ENCODE measurements around the gene CNIH2. TPM values are rescaled to one million over a fixed set of nuclear protein-coding genes. Genes with fewer than 3 reads are reported as not detected.

Gene CNIH2
- total RNA-seq, 2 donors from 2014 or later = 3.6 TPM; not detected in 1

- Histone ChIP-seq H3K27me3 (replicated peaks; ENCODE audit: insufficient read depth) (no peaks in the 10 kb centered on the region), H3K27ac (no peak overlapping the region), H3K4me1 (replicated peaks) (peaks cover 10% of the 10 kb centered on the region), H3K4me3 (no peak overlapping the region), H3K9me3 (no peaks in the 10 kb centered on the region), H3K36me3 (peaks cover 0 to 7% of the 10 kb centered on the region in 2 donors)
- 74% methylated on average over 4 of the region's 12 CpGs for WGBS
- intact Hi-C loops (cut with DNase I) = loop anchor here (10.0 kb wide), 1 partner anchor 348 kb away; the partner anchor contains the start of genes C11orf68 and DRAP1
- TF ChIP-seq POLR2AphosphoS5 (IDR thresholded peaks at IDR 0.05) = no peak
- TF ChIP-seq POLR2A (IDR thresholded peaks at IDR 0.05) = no peak
- TF ChIP-seq, protein P1, sequence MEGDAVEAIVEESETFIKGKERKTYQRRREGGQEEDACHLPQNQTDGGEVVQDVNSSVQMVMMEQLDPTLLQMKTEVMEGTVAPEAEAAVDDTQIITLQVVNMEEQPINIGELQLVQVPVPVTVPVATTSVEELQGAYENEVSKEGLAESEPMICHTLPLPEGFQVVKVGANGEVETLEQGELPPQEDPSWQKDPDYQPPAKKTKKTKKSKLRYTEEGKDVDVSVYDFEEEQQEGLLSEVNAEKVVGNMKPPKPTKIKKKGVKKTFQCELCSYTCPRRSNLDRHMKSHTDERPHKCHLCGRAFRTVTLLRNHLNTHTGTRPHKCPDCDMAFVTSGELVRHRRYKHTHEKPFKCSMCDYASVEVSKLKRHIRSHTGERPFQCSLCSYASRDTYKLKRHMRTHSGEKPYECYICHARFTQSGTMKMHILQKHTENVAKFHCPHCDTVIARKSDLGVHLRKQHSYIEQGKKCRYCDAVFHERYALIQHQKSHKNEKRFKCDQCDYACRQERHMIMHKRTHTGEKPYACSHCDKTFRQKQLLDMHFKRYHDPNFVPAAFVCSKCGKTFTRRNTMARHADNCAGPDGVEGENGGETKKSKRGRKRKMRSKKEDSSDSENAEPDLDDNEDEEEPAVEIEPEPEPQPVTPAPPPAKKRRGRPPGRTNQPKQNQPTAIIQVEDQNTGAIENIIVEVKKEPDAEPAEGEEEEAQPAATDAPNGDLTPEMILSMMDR (IDR thresholded peaks at IDR 0.05) = no peak
- no peak for DNase-seq (ENCODE audit: low spot score)
Measured at GRCh38 chr11:66262696-66263095, 15.3 kb upstream of the CNIH2 start.

- peaks cover 0 to 7% of the 10 kb centered on the region in 2 donors for H3K36me3 ChIP-seq
- H3K9me3 ChIP-seq = no peaks in the 10 kb centered on the region
- intact Hi-C loops (cut with DNase I) = loop anchor here (10.0 kb wide), 1 partner anchor 348 kb away; the partner anchor contains the start of genes C11orf68 and DRAP1
- H3K27ac ChIP-seq = no peak overlapping the region
- DNase-seq (ENCODE audit: low spot score) = no peak
- TF ChIP-seq POLR2A (IDR thresholded peaks at IDR 0.05) = no peak
- no peaks in the 10 kb centered on the region for H3K27me3 ChIP-seq (replicated peaks; ENCODE audit: insufficient read depth)
- 98% methylated on average over 4 of the region's 4 CpGs for WGBS
- H3K4me3 ChIP-seq = no peak overlapping the region
- H3K4me1 ChIP-seq (replicated peaks) = peaks cover 10% of the 10 kb centered on the region
Measured at GRCh38 chr11:66263231-66263630, 14.7 kb upstream of the CNIH2 start.

GRCh38 chr11:66263785-66264184 lies 14.2 kb upstream of the CNIH2 start:
- Histone ChIP-seq H3K4me1 (replicated peaks) (peaks cover 7% of the 10 kb centered on the region), H3K36me3 (peaks cover 0 to 7% of the 10 kb centered on the region in 2 donors), H3K27me3 (replicated peaks; ENCODE audit: insufficient read depth) (no peaks in the 10 kb centered on the region), H3K4me3 (no peak overlapping the region), H3K27ac (no peak overlapping the region), H3K9me3 (no peaks in the 10 kb centered on the region)
- intact Hi-C loops (cut with DNase I) = loop anchor here (10.0 kb wide), 1 partner anchor 349 kb away; the partner anchor contains the start of genes C11orf68 and DRAP1
- no peak for TF ChIP-seq POLR2A (IDR thresholded peaks at IDR 0.05)
- TF ChIP-seq, protein P1 (IDR thresholded peaks at IDR 0.05) = no peak
- TF ChIP-seq POLR2AphosphoS5 (IDR thresholded peaks at IDR 0.05) = no peak
- DNase-seq (ENCODE audit: low spot score) = no peak
- 92% methylated on average over 10 of the region's 10 CpGs for WGBS

- no peak for DNase-seq (ENCODE audit: low spot score)
- no peaks in the 10 kb centered on the region for H3K27me3 ChIP-seq (replicated peaks; ENCODE audit: insufficient read depth)
- no peaks in the 10 kb centered on the region for H3K9me3 ChIP-seq
- peaks cover 7% of the 10 kb centered on the region for H3K4me1 ChIP-seq (replicated peaks)
- WGBS = 91% methylated on average over 8 of the region's 8 CpGs
- no peak overlapping the region for H3K4me3 ChIP-seq
- peaks cover 0 to 7% of the 10 kb centered on the region in 2 donors for H3K36me3 ChIP-seq
- intact Hi-C loops (cut with DNase I) = loop anchor here (10.0 kb wide), 1 partner anchor 350 kb away; the partner anchor contains the start of genes C11orf68 and DRAP1
- TF ChIP-seq, protein P1 (IDR thresholded peaks at IDR 0.05) = no peak
- no peak for TF ChIP-seq POLR2AphosphoS5 (IDR thresholded peaks at IDR 0.05)
- no peak for TF ChIP-seq POLR2A (IDR thresholded peaks at IDR 0.05)
- H3K27ac ChIP-seq = no peak overlapping the region
Measured at GRCh38 chr11:66264383-66264782, 13.6 kb upstream of the CNIH2 start.

DNA sequence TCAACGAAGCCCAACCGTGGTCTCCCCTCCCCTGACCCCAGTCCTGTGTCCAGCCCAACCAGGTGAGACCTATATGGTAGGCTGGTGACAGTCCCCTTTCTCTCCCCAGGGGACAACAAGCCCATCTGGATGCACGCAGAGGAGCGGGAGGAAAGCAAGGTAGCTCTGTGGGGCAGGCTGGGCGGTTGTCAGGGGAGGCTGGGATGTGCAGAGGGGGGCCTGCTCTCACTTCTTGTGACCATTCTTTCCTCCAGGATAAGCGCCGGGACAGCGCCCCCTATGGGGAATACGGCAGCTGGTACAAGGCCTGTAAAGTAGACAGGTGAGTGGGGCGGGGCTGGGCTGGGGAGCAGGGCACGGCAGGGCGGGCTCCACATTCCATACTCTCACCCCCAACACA lies 13.1 kb upstream of the CNIH2 start:
- intact Hi-C loops (cut with DNase I) = loop anchor here (10.0 kb wide), 1 partner anchor 350 kb away; the partner anchor contains the start of genes C11orf68 and DRAP1
- TF ChIP-seq POLR2A (IDR thresholded peaks at IDR 0.05) = no peak
- TF ChIP-seq, protein P1 (IDR thresholded peaks at IDR 0.05) = no peak
- no peak for TF ChIP-seq POLR2AphosphoS5 (IDR thresholded peaks at IDR 0.05)
- WGBS = 64% methylated on average over 11 of the region's 12 CpGs
- DNase-seq (ENCODE audit: low spot score) = no peak
- Histone ChIP-seq H3K9me3 (no peaks in the 10 kb centered on the region), H3K4me1 (replicated peaks) (peaks cover 9% of the 10 kb centered on the region), H3K27me3 (replicated peaks; ENCODE audit: insufficient read depth) (no peaks in the 10 kb centered on the region), H3K27ac (no peak overlapping the region), H3K36me3 (peaks cover 0 to 7% of the 10 kb centered on the region in 2 donors), H3K4me3 (no peak overlapping the region)

Measured in prostate gland (tissue), 2 donors.